Erythroblast (primary cell): ENCODE measurements around the gene SCNN1B.

ENCODE experiments used
- DNase-seq, 2 experiments: peaks; one replicate each; lab custom pipeline; 2025; lab: John Stamatoyannopoulos, UW
- GATA1 ChIP-seq: IDR thresholded peaks from 2 replicates; pipeline ENCODE4 v1.6.1; 2011; ENCODE audit warnings: low read depth, mild to moderate bottlenecking, control low read depth, low read length, moderate library complexity
- POLR2A ChIP-seq: IDR thresholded peaks from 2 replicates; pipeline ENCODE4 v1.6.1; 2011; ENCODE audit warnings: mild to moderate bottlenecking, low read length

Gene SCNN1B

GRCh38 chr16:23301251-23302044 is 654 bp upstream of the SCNN1B start:
- no peak for TF ChIP-seq GATA1
- no peak for TF ChIP-seq POLR2A
- no peak for DNase-seq

GRCh38 chr16:23303685-23304084 is 1.6 kb downstream of the SCNN1B start:
- DNase-seq: no peak
- TF ChIP-seq GATA1 (no peak), POLR2A (no peak)

- TF ChIP-seq GATA1: no peak
- no peak for TF ChIP-seq POLR2A
- no peak for DNase-seq
Observed at GRCh38 chr16:23304620-23305019, 2.5 kb downstream of the SCNN1B start.

- TF ChIP-seq GATA1 (no peak), POLR2A (no peak)
- no peak for DNase-seq
Observed at GRCh38 chr16:23306199-23307100, 4.3 kb downstream of the SCNN1B start.

- DNase-seq: no peak
- TF ChIP-seq POLR2A: no peak
- no peak for TF ChIP-seq GATA1
Observed at GRCh38 chr16:23310217-23310616, 8.1 kb downstream of the SCNN1B start.

GRCh38 chr16:23310744-23311143 is 8.6 kb downstream of the SCNN1B start:
- DNase-seq: no peak
- no peak for TF ChIP-seq GATA1
- TF ChIP-seq POLR2A: no peak

GRCh38 chr16:23316232-23316631 is 14.1 kb downstream of the SCNN1B start:
- DNase-seq: no peak
- TF ChIP-seq GATA1: no peak
- TF ChIP-seq POLR2A: no peak

GRCh38 chr16:23316634-23317265 is 14.6 kb downstream of the SCNN1B start:
- no peak for DNase-seq
- TF ChIP-seq GATA1: no peak
- no peak for TF ChIP-seq POLR2A

- DNase-seq: no peak
- TF ChIP-seq GATA1 (no peak), POLR2A (no peak)
Observed at GRCh38 chr16:23317266-23317661, 15.2 kb downstream of the SCNN1B start.

- DNase-seq: no peak
- TF ChIP-seq POLR2A: no peak
- TF ChIP-seq GATA1: no peak
Observed at GRCh38 chr16:23317751-23318150, 15.6 kb downstream of the SCNN1B start.

GRCh38 chr16:23318639-23319038 is 16.5 kb downstream of the SCNN1B start:
- no peak for DNase-seq
- no peak for TF ChIP-seq GATA1
- TF ChIP-seq POLR2A: no peak

GRCh38 chr16:23319861-23320615 is 17.9 kb downstream of the SCNN1B start:
- TF ChIP-seq POLR2A (no peak), GATA1 (no peak)
- no peak for DNase-seq

- TF ChIP-seq GATA1 (no peak), POLR2A (no peak)
- DNase-seq: no peak
Observed at GRCh38 chr16:23320693-23321092, 18.6 kb downstream of the SCNN1B start.
